ENCODE results near the gene AFF2.

GRCh38 chrX:148562846-148563245 lies 62.4 kb downstream of the AFF2 start:
- TF ChIP-seq, protein P1, sequence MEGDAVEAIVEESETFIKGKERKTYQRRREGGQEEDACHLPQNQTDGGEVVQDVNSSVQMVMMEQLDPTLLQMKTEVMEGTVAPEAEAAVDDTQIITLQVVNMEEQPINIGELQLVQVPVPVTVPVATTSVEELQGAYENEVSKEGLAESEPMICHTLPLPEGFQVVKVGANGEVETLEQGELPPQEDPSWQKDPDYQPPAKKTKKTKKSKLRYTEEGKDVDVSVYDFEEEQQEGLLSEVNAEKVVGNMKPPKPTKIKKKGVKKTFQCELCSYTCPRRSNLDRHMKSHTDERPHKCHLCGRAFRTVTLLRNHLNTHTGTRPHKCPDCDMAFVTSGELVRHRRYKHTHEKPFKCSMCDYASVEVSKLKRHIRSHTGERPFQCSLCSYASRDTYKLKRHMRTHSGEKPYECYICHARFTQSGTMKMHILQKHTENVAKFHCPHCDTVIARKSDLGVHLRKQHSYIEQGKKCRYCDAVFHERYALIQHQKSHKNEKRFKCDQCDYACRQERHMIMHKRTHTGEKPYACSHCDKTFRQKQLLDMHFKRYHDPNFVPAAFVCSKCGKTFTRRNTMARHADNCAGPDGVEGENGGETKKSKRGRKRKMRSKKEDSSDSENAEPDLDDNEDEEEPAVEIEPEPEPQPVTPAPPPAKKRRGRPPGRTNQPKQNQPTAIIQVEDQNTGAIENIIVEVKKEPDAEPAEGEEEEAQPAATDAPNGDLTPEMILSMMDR (IDR thresholded peaks at IDR 0.05; ENCODE audit: low read length) = no peak
- no peak for TF ChIP-seq EZH2 (optimal IDR thresholded peaks at IDR 0.05; ENCODE audit: low read depth, low read length)
